OCI-LY1 (cell line): ENCODE results near the gene HESX1.

ENCODE experiments used
- H2AFZ ChIP-seq: fragments of 200-600 bp; sonication (generic), shearing (Covaris generic); 2 replicates; pipeline ENCODE4 v1.6.0; 2014; ENCODE audit warnings: antibody characterized with exemption, mild to moderate bottlenecking, low read length
- H3F3A ChIP-seq: fragments of 200-600 bp; sonication (generic), shearing (Covaris generic); 2 replicates; pipeline ENCODE4 v1.6.0; 2014; ENCODE audit warnings: mild to moderate bottlenecking, antibody characterized with exemption, low read length, moderate library complexity; ENCODE audit not compliant: insufficient read depth
- H3K27ac ChIP-seq: fragments of 200-600 bp; sonication (generic); 2 replicates; pipeline ENCODE4 v1.5.1; 2014; ENCODE audit warnings: low read length, mixed run types, mild to moderate bottlenecking, low read depth; ENCODE audit not compliant: poor library complexity, severe bottlenecking
- H3K27me3 ChIP-seq: fragments of 200-600 bp; sonication (generic); 2 replicates; pipeline ENCODE4 v1.6.0; 2014; ENCODE audit warnings: antibody characterized with exemption, mild to moderate bottlenecking, low read length, moderate library complexity; ENCODE audit not compliant: insufficient read depth
- H3K36me3 ChIP-seq: fragments of 200-600 bp; sonication (generic); 2 replicates; pipeline ENCODE4 v1.6.1; 2014; ENCODE audit warnings: mild to moderate bottlenecking, antibody characterized with exemption, low read length, moderate library complexity, mixed read lengths; ENCODE audit not compliant: insufficient read depth
- H3K4me1 ChIP-seq: fragments of 200-600 bp; sonication (generic); 2 replicates; pipeline ENCODE4 v1.5.1; 2014; ENCODE audit warnings: mild to moderate bottlenecking, low read length, moderate library complexity; ENCODE audit not compliant: insufficient read depth, severe bottlenecking
- H3K4me2 ChIP-seq: fragments of 200-600 bp; sonication (generic), shearing (Covaris generic); 2 replicates; pipeline ENCODE4 v1.6.1; 2014; ENCODE audit warnings: low read length
- H3K4me3 ChIP-seq: fragments of 200-600 bp; sonication (generic); 2 replicates; pipeline ENCODE4 v1.5.1; 2014; ENCODE audit warnings: low read length, low read depth, mild to moderate bottlenecking, mixed read lengths; ENCODE audit not compliant: poor library complexity, severe bottlenecking
- H3K79me2 ChIP-seq: fragments of 200-600 bp; shearing (Covaris generic); 2 replicates; pipeline ENCODE4 v1.6.1; 2016; ENCODE audit warnings: mixed run types, low read length, mixed read lengths; ENCODE audit not compliant: insufficient read depth
- H3K9ac ChIP-seq: fragments of 200-600 bp; sonication (generic), shearing (Covaris generic); 2 replicates; pipeline ENCODE4 v1.6.1; 2014; ENCODE audit warnings: mild to moderate bottlenecking, low read length, mixed read lengths
- H3K9me2 ChIP-seq: fragments of 200-600 bp; sonication (generic), shearing (Covaris generic); 2 replicates; pipeline ENCODE4 v1.6.1; 2014; ENCODE audit warnings: low read depth, mild to moderate bottlenecking, low read length, mixed read lengths
- H3K9me3 ChIP-seq: fragments of 200-600 bp; shearing (Covaris generic); 2 replicates; pipeline ENCODE4 v1.6.1; 2014; ENCODE audit warnings: low read length, mixed read lengths
- H4K20me1 ChIP-seq: fragments of 200-600 bp; sonication (generic), shearing (Covaris generic); 2 replicates; pipeline ENCODE4 v1.6.0; 2016; ENCODE audit warnings: mild to moderate bottlenecking, low read length; ENCODE audit not compliant: insufficient read depth
- CTCF ChIP-seq: fragments of 200-600 bp; sonication (generic), shearing (Covaris generic); IDR thresholded peaks from 2 replicates; pipeline ENCODE4 v1.5.1; 2017; ENCODE audit warnings: mild to moderate bottlenecking, antibody characterized with exemption, low read length, moderate library complexity, mixed read lengths
- EZH2 ChIP-seq: fragments of 200-600 bp; sonication (generic), shearing (Covaris generic); IDR thresholded peaks from 2 replicates; pipeline ENCODE4 v1.8.0; 2017; ENCODE audit warnings: borderline replicate concordance, mixed run types, mild to moderate bottlenecking, antibody characterized with exemption, low read length, moderate library complexity, mixed read lengths

HESX1 gene

GRCh38 chr3:57233799-57234198 lies 34.0 kb upstream of the HESX1 start:
- H4K20me1 ChIP-seq: no peaks in the 10 kb centered on the region
- H3K9me3 ChIP-seq: no peaks in the 10 kb centered on the region; the same call in 1 of the 2 replicates
- no peak overlapping the region for H3K4me2 ChIP-seq
- no peaks in the 10 kb centered on the region for H3F3A ChIP-seq
- H3K36me3 ChIP-seq: peaks cover 10% of the 10 kb centered on the region
- H3K4me1 ChIP-seq: peaks cover 29% of the 10 kb centered on the region
- no peak overlapping the region for H3K27ac ChIP-seq
- H3K9ac ChIP-seq: no peak overlapping the region
- H2AFZ ChIP-seq: no peak overlapping the region
- H3K9me2 ChIP-seq: no peaks in the 10 kb centered on the region
- H3K79me2 ChIP-seq: peaks cover 35% of the 10 kb centered on the region
- no peak for TF ChIP-seq EZH2
- TF ChIP-seq CTCF: no peak
- H3K4me3 ChIP-seq: no peak overlapping the region
- H3K27me3 ChIP-seq: no peaks in the 10 kb centered on the region

- no peaks in the 10 kb centered on the region for H4K20me1 ChIP-seq
- H3K27me3 ChIP-seq: no peaks in the 10 kb centered on the region
- no peak overlapping the region for H3K9ac ChIP-seq
- no peak overlapping the region for H3K27ac ChIP-seq
- no peaks in the 10 kb centered on the region for H3F3A ChIP-seq
- TF ChIP-seq CTCF (no peak), EZH2 (no peak)
- no peak overlapping the region for H2AFZ ChIP-seq
- no peak overlapping the region for H3K4me3 ChIP-seq
- no peaks in the 10 kb centered on the region; the same call in 1 of the 2 replicates for H3K36me3 ChIP-seq
- H3K4me2 ChIP-seq: peak overlapping the region; percentile 39
- H3K4me1 ChIP-seq: peaks cover 32% of the 10 kb centered on the region
- H3K9me3 ChIP-seq: no peaks in the 10 kb centered on the region; the same call in 1 of the 2 replicates
- no peaks in the 10 kb centered on the region for H3K9me2 ChIP-seq
- peaks cover 38% of the 10 kb centered on the region for H3K79me2 ChIP-seq
Measured at GRCh38 chr3:57230006-57230405, 30.2 kb upstream of the HESX1 start.

GRCh38 chr3:57227930-57228751 lies 28.4 kb upstream of the HESX1 start:
- H2AFZ ChIP-seq: no peak overlapping the region
- peaks cover 29% of the 10 kb centered on the region for H3K79me2 ChIP-seq
- peak overlapping the region; percentile 92 for H3K9ac ChIP-seq
- peak overlapping the region; percentile 54 for H3K27ac ChIP-seq
- H3K36me3 ChIP-seq: no peaks in the 10 kb centered on the region
- no peaks in the 10 kb centered on the region for H3K27me3 ChIP-seq
- H3F3A ChIP-seq: no peaks in the 10 kb centered on the region
- peak overlapping the region; percentile 91 for H3K4me3 ChIP-seq
- no peaks in the 10 kb centered on the region for H3K9me3 ChIP-seq
- H3K4me2 ChIP-seq: peak overlapping the region; percentile 92
- no peaks in the 10 kb centered on the region for H4K20me1 ChIP-seq
- peaks cover 28% of the 10 kb centered on the region for H3K4me1 ChIP-seq
- no peak for TF ChIP-seq EZH2
- no peak for TF ChIP-seq CTCF
- no peaks in the 10 kb centered on the region for H3K9me2 ChIP-seq
